ENCODE data around the gene MAP2K3. TPM values are rescaled to one million over a fixed set of nuclear protein-coding genes. Genes with fewer than 3 reads are reported as not detected.
A peak's percentile ranks its signal among the peaks of the same experiment; 100 is the strongest.
"Not testable (repeated sequence)": the region's sequence is repeated elsewhere in the genome, so short reads cannot be mapped to it uniquely, and the experiment has no call there.

Gene MAP2K3
- total and polyA plus RNA-seq, 2 donors (not counting 3 experiments of a cell fraction or from before 2014, with no cell fraction given): 15.3 to 36.3 TPM

GRCh38 chr17:21344801-21345200 lies 60.3 kb downstream of the MAP2K3 start:
- H3K4me1 ChIP-seq (ENCODE audit: control insufficient read depth, extremely low read depth, insufficient read depth, low read length); H3K4me3 ChIP-seq (replicated peaks in 1 of 3; ENCODE audit: insufficient read depth in 1 of 3, low read depth in 1 of 3, low read length in 3 of 3); FAIRE-seq; H3K9me3 ChIP-seq (replicated peaks; ENCODE audit: control insufficient read depth, insufficient read depth, low read length); POLR2A ChIA-PET; H4K20me1 ChIP-seq (replicated peaks; ENCODE audit: control insufficient read depth, extremely low read depth, insufficient read depth, low read length); BruUV-seq (replicated peaks); H3K79me2 ChIP-seq (ENCODE audit: control insufficient read depth, insufficient read depth, low read length); H3K4me2 ChIP-seq (ENCODE audit: insufficient read depth, low read length); dilution Hi-C loops (cut with MboI; ENCODE audit: extremely low pct_ligation_motif_present, low sequenced_read_pairs); intact Hi-C loops (cut with micrococcal nuclease); H3K9me1 ChIP-seq (replicated peaks; ENCODE audit: control insufficient read depth, extremely low read depth, insufficient read depth, low read length); DNase-seq (ENCODE audit: low read depth, low spot score); H3K27ac ChIP-seq (ENCODE audit: insufficient read depth, low read depth, low read length); CTCF ChIA-PET; H3K36me3 ChIP-seq (ENCODE audit: control insufficient read depth in 2 of 2, extremely low read depth in 1 of 2, insufficient read depth in 2 of 2, low read length in 2 of 2); H2AFZ ChIP-seq (ENCODE audit: low read depth, low read length); H3K9ac ChIP-seq (replicated peaks; ENCODE audit: extremely low read depth, insufficient read depth, low read length); H3K27me3 ChIP-seq (ENCODE audit: control insufficient read depth in 2 of 2, insufficient read depth in 2 of 2, low read length in 2 of 2): not testable (repeated sequence)

DNA sequence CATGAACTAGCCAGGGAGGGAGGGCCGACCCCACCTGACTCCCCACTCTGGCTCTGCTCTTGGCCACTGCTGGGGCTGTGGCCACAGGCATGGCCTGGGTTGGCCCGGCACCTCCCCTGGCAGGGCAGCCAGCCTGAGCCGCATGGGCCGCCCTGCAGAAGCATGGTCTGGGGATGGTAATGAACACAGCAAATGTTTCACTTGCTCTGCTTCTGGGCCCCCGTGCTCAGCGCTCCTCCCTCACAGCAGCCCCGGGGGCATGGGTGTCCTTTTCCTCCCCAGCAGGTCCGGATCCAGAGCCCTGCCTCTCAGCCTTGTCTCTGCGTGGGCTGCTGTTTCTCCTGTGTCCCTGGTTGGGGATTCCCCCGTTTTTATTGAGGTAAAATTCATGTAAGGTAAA lies 60.7 kb downstream of the MAP2K3 start:
- DNase-seq (ENCODE audit: low read depth, low spot score): no peak
- dilution Hi-C loops (cut with MboI; ENCODE audit: extremely low pct_ligation_motif_present, low sequenced_read_pairs): no loop called here
- no peak for FAIRE-seq
- CTCF ChIA-PET: no interaction called here
- H3K27me3 ChIP-seq (ENCODE audit: control insufficient read depth in 2 of 2, insufficient read depth in 2 of 2, low read length in 2 of 2): no peaks in the 10 kb centered on the region
- no peaks in the 10 kb centered on the region for H3K9me1 ChIP-seq (replicated peaks; ENCODE audit: control insufficient read depth, extremely low read depth, insufficient read depth, low read length)
- no peak overlapping the region for H3K4me3 ChIP-seq (replicated peaks in 1 of 3; ENCODE audit: insufficient read depth in 1 of 3, low read depth in 1 of 3, low read length in 3 of 3)
- no TSS peak for BruUV-seq (replicated peaks)
- H2AFZ ChIP-seq (ENCODE audit: low read depth, low read length): no peak overlapping the region
- no peak overlapping the region for H3K4me2 ChIP-seq (ENCODE audit: insufficient read depth, low read length)
- no peaks in the 10 kb centered on the region for H3K4me1 ChIP-seq (ENCODE audit: control insufficient read depth, extremely low read depth, insufficient read depth, low read length)
- H3K27ac ChIP-seq (ENCODE audit: insufficient read depth, low read depth, low read length): no peak overlapping the region
- H4K20me1 ChIP-seq (replicated peaks; ENCODE audit: control insufficient read depth, extremely low read depth, insufficient read depth, low read length): no peaks in the 10 kb centered on the region
- no peaks in the 10 kb centered on the region for H3K36me3 ChIP-seq (ENCODE audit: control insufficient read depth in 2 of 2, extremely low read depth in 1 of 2, insufficient read depth in 2 of 2, low read length in 2 of 2)
- TF ChIP-seq GATA2 (IDR thresholded peaks at IDR 0.05; ENCODE audit: insufficient read depth, insufficient read length, low read depth, low read length) (no peak), JUN (IDR thresholded peaks at IDR 0.05; ENCODE audit: borderline replicate concordance, insufficient read depth, insufficient read length, low read depth) (no peak), EZH2 (IDR thresholded peaks at IDR 0.05; ENCODE audit: borderline replicate concordance, low read depth, low read length, severe bottlenecking) (no peak), POLR2A (IDR thresholded peaks at IDR 0.05; ENCODE audit: low read depth, low read length) (no peak), MYC (IDR thresholded peaks at IDR 0.05; ENCODE audit: low read depth, low read length) (no peak), FOS (IDR thresholded peaks at IDR 0.05; ENCODE audit: borderline replicate concordance, insufficient read depth, low read length) (no peak), POLR2AphosphoS5 (IDR thresholded peaks at IDR 0.05; ENCODE audit: insufficient read depth, low read depth, low read length) (no peak)
- TF ChIP-seq, protein P1, sequence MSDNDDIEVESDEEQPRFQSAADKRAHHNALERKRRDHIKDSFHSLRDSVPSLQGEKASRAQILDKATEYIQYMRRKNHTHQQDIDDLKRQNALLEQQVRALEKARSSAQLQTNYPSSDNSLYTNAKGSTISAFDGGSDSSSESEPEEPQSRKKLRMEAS (IDR thresholded peaks at IDR 0.05; ENCODE audit: insufficient read depth, insufficient read length): no peak
- TF ChIP-seq, protein P2, sequence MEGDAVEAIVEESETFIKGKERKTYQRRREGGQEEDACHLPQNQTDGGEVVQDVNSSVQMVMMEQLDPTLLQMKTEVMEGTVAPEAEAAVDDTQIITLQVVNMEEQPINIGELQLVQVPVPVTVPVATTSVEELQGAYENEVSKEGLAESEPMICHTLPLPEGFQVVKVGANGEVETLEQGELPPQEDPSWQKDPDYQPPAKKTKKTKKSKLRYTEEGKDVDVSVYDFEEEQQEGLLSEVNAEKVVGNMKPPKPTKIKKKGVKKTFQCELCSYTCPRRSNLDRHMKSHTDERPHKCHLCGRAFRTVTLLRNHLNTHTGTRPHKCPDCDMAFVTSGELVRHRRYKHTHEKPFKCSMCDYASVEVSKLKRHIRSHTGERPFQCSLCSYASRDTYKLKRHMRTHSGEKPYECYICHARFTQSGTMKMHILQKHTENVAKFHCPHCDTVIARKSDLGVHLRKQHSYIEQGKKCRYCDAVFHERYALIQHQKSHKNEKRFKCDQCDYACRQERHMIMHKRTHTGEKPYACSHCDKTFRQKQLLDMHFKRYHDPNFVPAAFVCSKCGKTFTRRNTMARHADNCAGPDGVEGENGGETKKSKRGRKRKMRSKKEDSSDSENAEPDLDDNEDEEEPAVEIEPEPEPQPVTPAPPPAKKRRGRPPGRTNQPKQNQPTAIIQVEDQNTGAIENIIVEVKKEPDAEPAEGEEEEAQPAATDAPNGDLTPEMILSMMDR (IDR thresholded peaks at IDR 0.05; ENCODE audit: extremely low read depth in 1 of 2, insufficient read depth in 1 of 2, low read depth in 1 of 2, low read length in 2 of 2): no peak
- intact Hi-C loops (cut with micrococcal nuclease): no loop called here
- H3K9ac ChIP-seq (replicated peaks; ENCODE audit: extremely low read depth, insufficient read depth, low read length): no peak overlapping the region
- H3K79me2 ChIP-seq (ENCODE audit: control insufficient read depth, insufficient read depth, low read length): no peaks in the 10 kb centered on the region
- POLR2A ChIA-PET: no interaction called here
- no peaks in the 10 kb centered on the region for H3K9me3 ChIP-seq (replicated peaks; ENCODE audit: control insufficient read depth, insufficient read depth, low read length)

DNA sequence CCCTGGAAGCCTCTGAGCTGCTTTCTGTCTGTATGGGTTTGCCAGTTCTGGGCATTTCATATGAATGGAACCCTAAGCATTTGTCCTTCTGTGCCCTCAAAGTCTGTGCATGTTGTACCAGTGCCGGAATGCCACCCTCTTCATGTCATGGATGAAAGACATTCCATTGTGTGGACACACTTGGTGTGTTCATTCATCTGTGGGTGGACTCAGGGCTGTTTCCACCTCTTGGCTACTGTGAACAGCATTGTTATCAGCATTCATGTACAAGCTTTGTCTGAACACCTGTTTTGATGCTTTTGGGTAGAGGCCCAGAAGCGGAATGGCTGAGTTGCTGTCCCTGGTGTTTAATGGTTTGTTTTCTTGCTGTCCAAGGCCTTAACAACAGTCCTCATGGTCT lies 61.6 kb downstream of the MAP2K3 start:
- H3K27ac ChIP-seq (ENCODE audit: insufficient read depth, low read depth, low read length); H3K79me2 ChIP-seq (ENCODE audit: control insufficient read depth, insufficient read depth, low read length); DNase-seq (ENCODE audit: low read depth, low spot score); H3K4me1 ChIP-seq (ENCODE audit: control insufficient read depth, extremely low read depth, insufficient read depth, low read length); H4K20me1 ChIP-seq (replicated peaks; ENCODE audit: control insufficient read depth, extremely low read depth, insufficient read depth, low read length); H3K9me1 ChIP-seq (replicated peaks; ENCODE audit: control insufficient read depth, extremely low read depth, insufficient read depth, low read length); dilution Hi-C loops (cut with MboI; ENCODE audit: extremely low pct_ligation_motif_present, low sequenced_read_pairs); H3K4me2 ChIP-seq (ENCODE audit: insufficient read depth, low read length); H3K36me3 ChIP-seq (ENCODE audit: control insufficient read depth in 2 of 2, extremely low read depth in 1 of 2, insufficient read depth in 2 of 2, low read length in 2 of 2); intact Hi-C loops (cut with micrococcal nuclease); H3K9me3 ChIP-seq (replicated peaks; ENCODE audit: control insufficient read depth, insufficient read depth, low read length); POLR2A ChIA-PET; H2AFZ ChIP-seq (ENCODE audit: low read depth, low read length); BruUV-seq (replicated peaks); CTCF ChIA-PET; H3K9ac ChIP-seq (replicated peaks; ENCODE audit: extremely low read depth, insufficient read depth, low read length); H3K4me3 ChIP-seq (replicated peaks in 1 of 3; ENCODE audit: insufficient read depth in 1 of 3, low read depth in 1 of 3, low read length in 3 of 3); H3K27me3 ChIP-seq (ENCODE audit: control insufficient read depth in 2 of 2, insufficient read depth in 2 of 2, low read length in 2 of 2): not testable (repeated sequence)
- peak; percentile 15 for FAIRE-seq

Data from endothelial cell of umbilical vein (primary cell).